HepG2 (cell line): ENCODE results near the gene MTA1. TPM values are rescaled to one million over a fixed set of nuclear protein-coding genes. Genes with fewer than 3 reads are reported as not detected.

ENCODE experiments used
- EEA1 ChIP-seq: sonication (generic); formaldehyde crosslinking; IDR thresholded peaks from 2 replicates; pipeline ENCODE4 v1.5.1; 2020; ENCODE audit warnings: mild to moderate bottlenecking, missing genetic modification reagents, borderline replicate concordance
- ELF3 ChIP-seq: IDR thresholded peaks from 2 replicates; pipeline ENCODE4 v1.6.1; 2016; ENCODE audit warnings: missing genetic modification reagents, missing compliant biosample characterization
- GLI4 ChIP-seq: sonication (generic); formaldehyde crosslinking; IDR thresholded peaks from 2 replicates; pipeline ENCODE4 v1.5.1; 2020; ENCODE audit warnings: missing genetic modification reagents, mild to moderate bottlenecking, moderate library complexity, borderline replicate concordance
- HIVEP1 ChIP-seq: sonication (generic); formaldehyde crosslinking; IDR thresholded peaks from 2 replicates; pipeline ENCODE4 v1.4.0; 2020; ENCODE audit warnings: mild to moderate bottlenecking, missing genetic modification reagents
- NONO ChIP-seq, 2 experiments: fragments of 450-650 bp in 1 of 2; sonication (generic) in 1 of 2; formaldehyde crosslinking in 1 of 2; IDR thresholded peaks in 1 of 2; conservative IDR thresholded peaks in 1 of 2; 2 replicates each; pipeline versions ENCODE4 v1.6.1 to v1.8.0; 2017 to 2022; ENCODE audit warnings: mild to moderate bottlenecking in 1 of 2, missing genetic modification reagents in 1 of 2, moderate library complexity in 1 of 2
- SAFB2 ChIP-seq: sonication (generic); formaldehyde crosslinking; IDR thresholded peaks from 2 replicates; pipeline ENCODE4 v1.5.1; 2020; ENCODE audit warnings: missing genetic modification reagents, low read depth, mild to moderate bottlenecking, borderline replicate concordance
- ZNF10 ChIP-seq: sonication (generic); formaldehyde crosslinking; IDR thresholded peaks from 2 replicates; pipeline ENCODE4 v1.4.0; 2020; ENCODE audit warnings: mild to moderate bottlenecking, low read depth, missing genetic modification reagents, borderline replicate concordance
- ZNF232 ChIP-seq: sonication (generic); formaldehyde crosslinking; IDR thresholded peaks from 2 replicates; pipeline ENCODE4 v1.4.0; 2020; ENCODE audit warnings: missing genetic modification reagents, borderline replicate concordance
- ZNF292 ChIP-seq: sonication (generic); formaldehyde crosslinking; IDR thresholded peaks from 2 replicates; pipeline ENCODE4 v1.8.1; 2022; ENCODE audit warnings: mild to moderate bottlenecking, low read depth, missing genetic modification reagents, borderline replicate concordance
- ZNF362 ChIP-seq: sonication (generic); formaldehyde crosslinking; IDR thresholded peaks from 2 replicates; pipeline ENCODE4 v1.4.0; 2020; ENCODE audit warnings: missing genetic modification reagents, mild to moderate bottlenecking, borderline replicate concordance
- ZNF407 ChIP-seq: sonication (generic); formaldehyde crosslinking; IDR thresholded peaks from one replicate; pipeline ENCODE4 v1.5.1; 2020; ENCODE audit warnings: mild to moderate bottlenecking, missing genetic modification reagents; ENCODE audit errors: not compliant biosample characterization
- ZNF710 ChIP-seq: sonication (generic); formaldehyde crosslinking; IDR thresholded peaks from 2 replicates; pipeline ENCODE4 v1.5.0; 2020; ENCODE audit warnings: mild to moderate bottlenecking, missing genetic modification reagents, borderline replicate concordance
- ZNF788 ChIP-seq: sonication (generic); formaldehyde crosslinking; IDR thresholded peaks from 2 replicates; pipeline ENCODE4 v1.5.0; 2020; ENCODE audit warnings: mild to moderate bottlenecking, missing genetic modification reagents, borderline replicate concordance
- polyA plus RNA-seq, 8 experiments: library from polyadenylated mRNA; depleted of rRNA in 3 of 8; stranded (reverse) in 7 of 8; unstranded in 1 of 8; fragments of >200 nt; fragmentation: Illumina TruSeq in 4 of 8; extraction: Trizol in 4 of 8; gene quantifications; 2 replicates each; pipeline versions ENCODE4 v1.2.1 to v1.2.3, GENCODE V29; 2011 to 2016; ENCODE audit warnings: low read depth in 4 of 8, missing spikeins in 1 of 8, mixed read lengths in 1 of 8; ENCODE audit not compliant: insufficient read depth in 1 of 8
- total RNA-seq, 5 experiments: library from RNA; depleted of rRNA; stranded (reverse); fragments of >200 nt; fragmentation: Illumina TruSeq; extraction: Trizol; gene quantifications; 2 replicates each; pipeline ENCODE4 v1.2.3, GENCODE V29; 2016; ENCODE audit warnings: low read depth in 1 of 5

MTA1 gene
- total and polyA plus RNA-seq, 2 of the 13 experiments (the other 11 are each of a cell fraction or from before 2014, with no cell fraction given) = 35.2 to 85.8 TPM

- peak; percentile 57 for TF ChIP-seq ZNF407 (CRISPR knock-in tag)
- no peak for TF ChIP-seq ZNF362 (CRISPR knock-in tag)
- no peak for TF ChIP-seq ELF3
- peak; percentile 15; the same call in 1 of the 2 replicates for TF ChIP-seq ZNF788 (CRISPR knock-in tag)
- TF ChIP-seq SAFB2 (CRISPR knock-in tag) = no peak
- TF ChIP-seq ZNF232 = peak; percentile 60; the same call in 1 of the 2 replicates
- TF ChIP-seq HIVEP1 (CRISPR knock-in tag) = no peak
- TF ChIP-seq NONO (IDR thresholded peaks at IDR 0.05) = no peak
- peak; percentile 63 for TF ChIP-seq NONO (CRISPR knock-in tag; conservative IDR thresholded peaks at IDR 0.05)
- TF ChIP-seq GLI4 (CRISPR knock-in tag) = no peak
- TF ChIP-seq EEA1 (CRISPR knock-in tag) = no peak; the same call in 1 of the 2 replicates
- no peak for TF ChIP-seq ZNF10 (CRISPR knock-in tag)
- TF ChIP-seq ZNF710 (CRISPR knock-in tag) = no peak
- TF ChIP-seq ZNF292 (CRISPR knock-in tag) = 0 out of 2 replicates have a peak, but pooled peaks have one; percentile 29
These were observed 75.7 kb downstream of the MTA1 start (continued) for GRCh38 chr14:105495101-105495989.
